ENCODE measurements around the gene ADIPOR1.
"Not testable (repeated sequence)": the region's sequence is repeated elsewhere in the genome, so short reads cannot be mapped to it uniquely, and the experiment has no call there.

Gene ADIPOR1

GRCh38 chr1:202957733-202958543 is at the start of gene ADIPOR1:
Gene ADIPOR1 (minus strand): TSS chr1:202958312. CDS start chr1:202951070, 7,242 bp downstream.
- peak; percentile 90 for DNase-seq (ENCODE audit: low read depth)

- DNase-seq (ENCODE audit: low read depth): peak; percentile 99
Measured at GRCh38 chr1:203006948-203007871, 49.1 kb upstream of the ADIPOR1 start, which contains the start of gene TMEM183A. Gene TMEM183A (plus strand): TSS chr1:203007374. CDS start chr1:203007466, 92 bp downstream.

GRCh38 chr1:203005395-203006142 is 47.5 kb upstream of the ADIPOR1 start:
- DNase-seq (ENCODE audit: low read depth): not testable (repeated sequence)

- no peak for DNase-seq (ENCODE audit: low read depth)
Measured at GRCh38 chr1:203002951-203003350, 44.8 kb upstream of the ADIPOR1 start.

- no peak for DNase-seq (ENCODE audit: low read depth)
Measured at GRCh38 chr1:203001986-203002385, 43.9 kb upstream of the ADIPOR1 start.

GRCh38 chr1:203000217-203000944 is 42.3 kb upstream of the ADIPOR1 start:
- DNase-seq (ENCODE audit: low read depth): no peak

- DNase-seq (ENCODE audit: low read depth): peak; percentile 71
Measured at GRCh38 chr1:202998836-202999750, 41.0 kb upstream of the ADIPOR1 start.

GRCh38 chr1:202994756-202995155 is 36.6 kb upstream of the ADIPOR1 start:
- no peak for DNase-seq (ENCODE audit: low read depth)

GRCh38 chr1:202991112-202991511 is 33.0 kb upstream of the ADIPOR1 start:
- DNase-seq (ENCODE audit: low read depth): no peak

GRCh38 chr1:202989879-202990278 is 31.8 kb upstream of the ADIPOR1 start:
- DNase-seq (ENCODE audit: low read depth): no peak

- DNase-seq (ENCODE audit: low read depth): no peak
Measured at GRCh38 chr1:202987922-202988583, 29.9 kb upstream of the ADIPOR1 start.

- no peak for DNase-seq (ENCODE audit: low read depth)
Measured at GRCh38 chr1:202987255-202987654, 29.1 kb upstream of the ADIPOR1 start.

- not testable (repeated sequence) for DNase-seq (ENCODE audit: low read depth)
Measured at GRCh38 chr1:202986120-202986519, 28.0 kb upstream of the ADIPOR1 start.

GRCh38 chr1:202982715-202983430 is 24.8 kb upstream of the ADIPOR1 start:
- DNase-seq (ENCODE audit: low read depth): no peak

GRCh38 chr1:202981939-202982338 is 23.8 kb upstream of the ADIPOR1 start:
- DNase-seq (ENCODE audit: low read depth): no peak

GRCh38 chr1:202979459-202979858 is 21.3 kb upstream of the ADIPOR1 start:
- no peak for DNase-seq (ENCODE audit: low read depth)

GRCh38 chr1:202976633-202977032 is 18.5 kb upstream of the ADIPOR1 start:
- DNase-seq (ENCODE audit: low read depth): no peak

GRCh38 chr1:202974856-202975255 is 16.7 kb upstream of the ADIPOR1 start:
- DNase-seq (ENCODE audit: low read depth): no peak

- no peak for DNase-seq (ENCODE audit: low read depth)
Measured at GRCh38 chr1:202972046-202972445, 13.9 kb upstream of the ADIPOR1 start.
